Adrenal gland (tissue), 12 donors: ENCODE data around the gene CKAP5. TPM values are rescaled to one million over a fixed set of nuclear protein-coding genes. Genes with fewer than 3 reads are reported as not detected.

Experiments used
- DNase-seq, 7 donors: peaks; one replicate each; pipeline ENCODE4 v3.0.0-alpha.2; 2019 to 2020
- H3K27ac ChIP-seq, 5 donors: fragments of 200-600 bp; sonication (generic) in 4 of 5; 1 replicate in 3 of 5; 2 replicates in 2 of 5; pipeline versions ENCODE4 v1.5.1 to v1.8.0; 2016 to 2020; ENCODE audit warnings: mild to moderate bottlenecking in 1 of 5
- H3K27me3 ChIP-seq: fragments of 200-600 bp; 2 replicates; pipeline ENCODE4 v1.8.0; 2021
- H3K36me3 ChIP-seq, 2 donors: fragments of 200-600 bp; replicated peaks in 1 of 2; 1 replicate in 1 of 2; 2 replicates in 1 of 2; pipeline versions ENCODE4 v1.5.1 to v1.8.0; 2018 to 2022
- H3K4me1 ChIP-seq, 2 donors: fragments of 200-600 bp; replicated peaks in 1 of 2; 1 replicate in 1 of 2; 2 replicates in 1 of 2; pipeline versions ENCODE4 v1.5.1 to v1.8.0; 2018 to 2021
- H3K4me3 ChIP-seq, 4 donors: fragments of 200-600 bp; sonication (generic) in 3 of 4; one replicate each; pipeline ENCODE4 v1.5.1; 2016 to 2018
- H3K9me3 ChIP-seq, 3 donors: fragments of 200-600 bp; sonication (generic) in 1 of 3; replicated peaks in 1 of 3; 1 replicate in 2 of 3; 2 replicates in 1 of 3; pipeline versions ENCODE4 v1.5.1 to v1.8.0; 2016 to 2021
- CTCF ChIP-seq, 6 experiments: fragments of 450-650 bp in 4 of 6; fragments of 200-600 bp in 2 of 6; sonication (generic) in 1 of 6; IDR thresholded peaks; 1 replicate in 5 of 6; 2 replicates in 1 of 6; pipeline versions ENCODE4 v1.5.1 to v1.8.0; 2016 to 2021; ENCODE audit warnings: antibody characterized with exemption in 6 of 6, mild to moderate bottlenecking in 2 of 6, moderate library complexity in 1 of 6
- POLR2A ChIP-seq, 2 donors: fragments of 450-650 bp; IDR thresholded peaks; one replicate each; pipeline ENCODE4 v1.6.1; 2017; ENCODE audit warnings: antibody characterized with exemption in 2 of 2, mild to moderate bottlenecking in 2 of 2, moderate library complexity in 1 of 2
- WGBS, 4 donors: extraction: QIAGEN DNeasy Blood & Tissue Kit in 2 of 4; methylation state at CpG; one replicate each; pipeline versions ENCODE4 v1.1.5 to v1.1.7; 2013 to 2017; 5-methylcytosine and 5-hydroxymethylcytosine counted together
- intact Hi-C, 2 donors: fragments of 100-400 bp; cut with DNase I; formaldehyde crosslinking; loops; one replicate each; pipeline versions ENCODE4 v1.14.1 to v1.15.0; 2022 to 2023
- polyA plus RNA-seq, 3 donors: library from polyadenylated mRNA; stranded (reverse); fragments of 200-250 nt in 2 of 3; fragments of 350-450 nt in 1 of 3; fragmentation: Illumina TruSeq in 1 of 3; extraction: RNeasy Lipid Tissue Mini Kit (QIAGEN cat#74804) in 1 of 3; gene quantifications; one replicate each; pipeline ENCODE4 v1.2.3, GENCODE V29; 2013 to 2014
- total RNA-seq, 9 donors: library from RNA; depleted of rRNA in 4 of 9; stranded (reverse); fragments of >200 nt in 4 of 9; fragments of 120-200 nt in 1 of 9; fragmentation: NEBNext Ultra II Directional in 1 of 9; extraction: Animal tissue kit (Norgen Biotek cat#: 25700) in 1 of 9; gene quantifications; one replicate each; pipeline versions ENCODE4 v1.1.0 to v1.2.4, GENCODE V29; 2013 to 2023
- donor health status: healthy with polysubstance abuse.
- donor health status: Bipolar disorder and iron deficiency.
- donor health status: DM: yes; HTN: yes; CAD: no.
- donor health status: DM: no; HTN: no; CAD: no.
- donor health status: DM: no; HTN: no; CAD: no.
- donor health status: DM: yes; HTN: yes; CAD: no.

CKAP5 gene
- total and polyA plus RNA-seq, 12 donors = 18.0 to 174 (median 97.6) TPM

- H3K9me3 ChIP-seq = no peaks in the 10 kb centered on the region
- TF ChIP-seq CTCF (IDR thresholded peaks at IDR 0.05) = no peak
- TF ChIP-seq POLR2A (IDR thresholded peaks at IDR 0.05) = no peak
- no peaks in the 10 kb centered on the region for H3K27me3 ChIP-seq
- no peak for DNase-seq
- 94 to 96% (median 94%) methylated on average over 6 to 10 of the region's 10 CpGs for WGBS, 4 donors
- H3K36me3 ChIP-seq = peaks cover 0 to 28% of the 10 kb centered on the region in 2 donors
- no peaks in the 10 kb centered on the region for H3K4me1 ChIP-seq
- no peak overlapping the region for H3K4me3 ChIP-seq
- no peak overlapping the region for H3K27ac ChIP-seq
- intact Hi-C loops = no loop called here
These were observed 33.0 kb upstream of the CKAP5 start for GRCh38 chr11:46879056-46879585.

GRCh38 chr11:46877580-46877979 lies 31.5 kb upstream of the CKAP5 start:
- Histone ChIP-seq H3K4me3 (no peak overlapping the region), H3K27ac (no peak overlapping the region), H3K36me3 (peaks cover 0 to 20% of the 10 kb centered on the region in 2 donors), H3K27me3 (no peaks in the 10 kb centered on the region), H3K9me3 (no peaks in the 10 kb centered on the region), H3K4me1 (no peaks in the 10 kb centered on the region)
- TF ChIP-seq POLR2A (IDR thresholded peaks at IDR 0.05) (no peak), CTCF (IDR thresholded peaks at IDR 0.05) (no peak)
- DNase-seq = no peak
- intact Hi-C loops = no loop called here
- WGBS, 4 donors = 89 to 100% (median 96%) methylated on average over 1 of the region's 1 CpG

GRCh38 chr11:46876471-46876870 lies 30.4 kb upstream of the CKAP5 start:
- DNase-seq = no peak

GRCh38 chr11:46874586-46874985 lies 28.5 kb upstream of the CKAP5 start:
- no peak for DNase-seq
- Histone ChIP-seq H3K4me3 (no peak overlapping the region), H3K27me3 (no peaks in the 10 kb centered on the region), H3K9me3 (no peaks in the 10 kb centered on the region), H3K27ac (no peak overlapping the region), H3K36me3 (peaks cover 0 to 26% of the 10 kb centered on the region in 2 donors), H3K4me1 (no peaks in the 10 kb centered on the region)
- no peak for TF ChIP-seq POLR2A (IDR thresholded peaks at IDR 0.05)
- TF ChIP-seq CTCF (IDR thresholded peaks at IDR 0.05) = no peak
- WGBS, 4 donors = 90 to 98% (median 91%) methylated on average over 6 of the region's 6 CpGs
- intact Hi-C loops = no loop called here

More at GRCh38 chr11:46876471-46876870, 30.4 kb upstream of the CKAP5 start:
- Histone ChIP-seq H3K27me3 (no peaks in the 10 kb centered on the region), H3K4me1 (no peaks in the 10 kb centered on the region), H3K36me3 (peaks cover 0 to 20% of the 10 kb centered on the region in 2 donors), H3K27ac (no peak overlapping the region), H3K9me3 (no peaks in the 10 kb centered on the region), H3K4me3 (no peak overlapping the region)
- intact Hi-C loops = no loop called here
- 93 to 98% (median 95%) methylated on average over 10 to 11 of the region's 11 CpGs for WGBS, 4 donors
- TF ChIP-seq POLR2A (IDR thresholded peaks at IDR 0.05) (no peak), CTCF (IDR thresholded peaks at IDR 0.05) (no peak)
